HG02642 (cell line): ENCODE data around the gene KNL1.
"Not testable (repeated sequence)": the region's sequence is repeated elsewhere in the genome, so short reads cannot be mapped to it uniquely, and the experiment has no call there.

Source experiments
- ATAC-seq: cut with Tn5 transposase; IDR thresholded peaks from one replicate; pipeline ENCODE4 v1.9.1; 2021; ENCODE audit warnings: mild to moderate bottlenecking; ENCODE audit not compliant: unreplicated experiment, poor library complexity

The KNL1 gene

GRCh38 chr15:40578892-40579291 is 15.2 kb upstream of the KNL1 start:
- ATAC-seq, result no peak

- not testable (repeated sequence) for ATAC-seq
Measured at GRCh38 chr15:40581796-40582195, 12.3 kb upstream of the KNL1 start.

GRCh38 chr15:40582726-40583246 is 11.3 kb upstream of the KNL1 start:
- ATAC-seq, result no peak

- ATAC-seq, result no peak
Measured at GRCh38 chr15:40584191-40584590, 9.9 kb upstream of the KNL1 start.

GRCh38 chr15:40590667-40591050 is 3.4 kb upstream of the KNL1 start:
- ATAC-seq, result no peak

- ATAC-seq, result no peak
Measured at GRCh38 chr15:40591389-40591788, 2.7 kb upstream of the KNL1 start.

GRCh38 chr15:40593165-40593564 is 884 bp upstream of the KNL1 start:
- ATAC-seq, result no peak

GRCh38 chr15:40594429-40594836 is 384 bp downstream of the KNL1 start:
- ATAC-seq, result peak; percentile 50

- ATAC-seq, result no peak
Measured at GRCh38 chr15:40595219-40595618, 1.2 kb downstream of the KNL1 start.

- ATAC-seq, result no peak
Measured at GRCh38 chr15:40595773-40596172, 1.7 kb downstream of the KNL1 start.

GRCh38 chr15:40597024-40597423 is 3.0 kb downstream of the KNL1 start:
- no peak for ATAC-seq

GRCh38 chr15:40598126-40598525 is 4.1 kb downstream of the KNL1 start:
- no peak for ATAC-seq

- no peak for ATAC-seq
Measured at GRCh38 chr15:40598672-40599071, 4.6 kb downstream of the KNL1 start.

GRCh38 chr15:40600956-40601355 is 6.9 kb downstream of the KNL1 start:
- no peak for ATAC-seq

GRCh38 chr15:40603935-40604334 is 9.9 kb downstream of the KNL1 start:
- ATAC-seq, result no peak

GRCh38 chr15:40613080-40613479 is 19.0 kb downstream of the KNL1 start:
- no peak for ATAC-seq

GRCh38 chr15:40618023-40618422 is 24.0 kb downstream of the KNL1 start:
- no peak for ATAC-seq

- no peak for ATAC-seq
Measured at GRCh38 chr15:40618906-40619305, 24.9 kb downstream of the KNL1 start.

GRCh38 chr15:40623361-40623760 is 29.3 kb downstream of the KNL1 start:
- ATAC-seq, result no peak

GRCh38 chr15:40630313-40630712 is 36.3 kb downstream of the KNL1 start:
- ATAC-seq, result no peak

GRCh38 chr15:40633178-40633577 is 39.1 kb downstream of the KNL1 start:
- no peak for ATAC-seq

- ATAC-seq, result no peak
Measured at GRCh38 chr15:40637221-40637745, 43.2 kb downstream of the KNL1 start.

- ATAC-seq, result no peak
Measured at GRCh38 chr15:40639677-40640076, 45.6 kb downstream of the KNL1 start.
